ENCODE results near the gene IFNA21. TPM values are rescaled to one million over a fixed set of nuclear protein-coding genes. Genes with fewer than 3 reads are reported as not detected.
A peak's percentile ranks its signal among the peaks of the same experiment; 100 is the strongest.
"Not testable (repeated sequence)": the region's sequence is repeated elsewhere in the genome, so short reads cannot be mapped to it uniquely, and the experiment has no call there.

Gene IFNA21
- total RNA-seq (2014; rRNA removed; shearing (Covaris generic)), result 0.15 TPM in 1 of 2 replicates, not detected in the other

- DNase-seq (ENCODE audit: low spot score), result not testable (repeated sequence)
These were observed at the start of gene IFNA21 for GRCh38 chr9:21166560-21166959. TSS of gene IFNA21 (minus strand) at chr9:21166660. CDS start at chr9:21166612, 48 bp downstream.

GRCh38 chr9:21213411-21214326 lies 47.2 kb upstream of the IFNA21 start:
- not testable (repeated sequence) for DNase-seq (ENCODE audit: low spot score)

- DNase-seq (ENCODE audit: low spot score), result not testable (repeated sequence)
These were observed 45.7 kb upstream of the IFNA21 start for GRCh38 chr9:21212160-21212559.

DNA sequence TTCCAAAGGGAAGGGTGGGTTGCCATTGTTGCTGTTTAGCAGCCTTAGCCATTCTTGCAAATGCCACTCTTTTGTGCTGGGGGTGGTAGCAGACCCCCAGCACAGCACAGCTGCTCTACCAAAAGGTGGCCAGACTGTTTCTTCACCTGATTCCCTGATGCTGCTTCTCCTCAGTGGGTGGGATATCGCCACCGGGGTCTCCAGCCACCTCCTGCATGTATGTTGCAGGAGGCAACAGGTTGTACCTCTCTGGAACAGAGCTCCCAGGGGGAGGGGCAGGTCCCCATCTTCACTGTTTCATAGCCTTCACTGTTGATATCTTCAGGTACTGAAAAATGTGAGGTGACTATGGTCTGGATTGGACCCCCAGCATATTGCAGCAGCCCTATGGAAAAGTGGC lies 44.3 kb upstream of the IFNA21 start:
- DNase-seq (ENCODE audit: low spot score), result not testable (repeated sequence)

- no peak for DNase-seq (ENCODE audit: low spot score)
These were observed 43.9 kb upstream of the IFNA21 start for GRCh38 chr9:21210311-21210710.

- DNase-seq (ENCODE audit: low spot score), result not testable (repeated sequence)
These were observed 40.6 kb upstream of the IFNA21 start, which contains the start of gene IFNA10 for GRCh38 chr9:21207043-21207442. TSS of gene IFNA10 (minus strand) at chr9:21207143. CDS start at chr9:21207097, 46 bp downstream.

- DNase-seq (ENCODE audit: low spot score), result no peak
These were observed 38.7 kb upstream of the IFNA21 start for GRCh38 chr9:21205204-21205603.

DNA sequence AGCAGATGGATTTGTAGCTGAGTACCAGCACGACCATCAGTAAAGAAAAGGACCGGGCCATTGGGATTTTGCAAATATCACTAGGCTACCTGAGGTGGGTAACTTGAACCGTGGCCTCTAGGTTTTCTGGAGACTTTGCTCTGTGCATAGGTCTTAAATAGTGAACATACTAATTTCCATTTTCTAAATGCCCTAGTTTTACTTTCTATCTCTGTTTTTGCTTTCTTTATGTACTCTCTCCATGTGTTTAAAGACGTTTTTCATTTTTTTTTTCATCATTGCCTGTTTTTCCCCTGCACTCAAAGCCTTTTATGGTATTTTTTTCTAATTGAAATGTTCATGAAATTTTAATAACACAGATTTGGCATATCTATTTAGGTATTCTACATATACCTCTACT lies 35.6 kb upstream of the IFNA21 start, which contains the start of gene IFNA7:
Gene IFNA7 (minus strand): TSS at position 101 of the 400 bp plus-strand sequence. CDS start 40 bp downstream, at position 61.
- not testable (repeated sequence) for DNase-seq (ENCODE audit: low spot score)

DNA sequence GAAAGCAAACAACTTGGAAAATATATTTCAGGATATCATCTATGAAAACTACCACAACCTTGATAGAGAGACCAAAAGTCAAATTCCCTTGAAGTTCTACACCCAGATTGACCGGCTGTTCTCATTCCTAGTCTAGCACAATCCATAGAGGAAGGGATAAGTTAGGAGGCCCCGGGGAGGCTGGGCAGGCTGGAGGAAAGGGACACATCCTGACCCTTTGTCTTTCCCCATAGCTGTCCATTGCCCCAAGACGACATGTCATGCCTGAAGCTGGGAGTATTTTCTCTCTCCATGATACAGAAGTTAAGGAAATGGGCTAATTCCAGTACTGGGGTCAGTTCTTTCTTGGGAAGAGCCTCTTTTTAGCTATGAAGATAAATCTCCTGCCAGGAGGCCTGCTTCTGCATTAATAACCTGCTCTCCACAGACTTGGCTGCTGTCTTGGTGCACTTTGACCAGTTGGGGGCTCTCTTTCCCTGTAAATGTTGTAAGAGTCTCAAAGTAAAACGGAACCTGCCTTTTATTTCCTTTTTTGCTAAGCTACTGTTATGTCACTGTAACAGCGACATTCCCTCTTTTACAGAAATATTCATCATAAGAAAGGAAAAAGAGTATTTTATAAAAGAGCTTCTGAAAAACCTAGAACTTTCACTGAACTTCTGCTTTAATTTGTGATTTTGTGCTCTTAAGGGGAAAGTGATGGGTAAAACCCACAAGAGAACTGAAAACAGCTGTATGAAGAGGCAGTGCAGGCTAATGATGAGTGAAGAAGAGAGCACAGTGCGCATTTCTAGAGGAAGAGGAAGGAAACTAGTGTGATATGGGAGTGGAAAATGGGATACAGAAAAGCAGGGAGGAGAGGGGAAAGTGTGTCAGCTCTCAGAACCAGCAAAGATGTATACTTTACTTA lies 28.7 kb upstream of the IFNA21 start:
- DNase-seq (ENCODE audit: low spot score), result not testable (repeated sequence)

DNA sequence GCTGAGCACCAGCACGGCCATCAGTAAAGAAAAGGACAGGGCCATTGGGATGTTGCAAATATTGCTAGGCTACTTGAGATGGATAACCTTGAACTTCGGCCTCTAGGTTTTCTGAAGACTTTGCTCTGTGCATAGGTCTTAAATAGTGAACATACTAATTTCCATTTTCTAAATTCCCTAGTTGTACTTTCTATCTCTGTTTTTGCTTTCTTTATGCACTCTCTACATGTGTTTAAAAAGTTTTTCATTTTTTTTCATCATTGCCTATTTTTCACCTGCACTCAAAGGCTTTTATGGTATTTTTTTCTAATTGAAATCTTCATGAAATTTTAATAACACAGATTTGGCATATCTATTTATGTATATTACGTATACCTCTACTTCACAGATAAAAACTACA lies 21.0 kb upstream of the IFNA21 start, which contains the start of gene IFNA4:
Gene IFNA4 (minus strand): TSS at position 101 of the 400 bp plus-strand sequence. CDS start 56 bp downstream, at position 45.
- DNase-seq (ENCODE audit: low spot score), result not testable (repeated sequence)

DNA sequence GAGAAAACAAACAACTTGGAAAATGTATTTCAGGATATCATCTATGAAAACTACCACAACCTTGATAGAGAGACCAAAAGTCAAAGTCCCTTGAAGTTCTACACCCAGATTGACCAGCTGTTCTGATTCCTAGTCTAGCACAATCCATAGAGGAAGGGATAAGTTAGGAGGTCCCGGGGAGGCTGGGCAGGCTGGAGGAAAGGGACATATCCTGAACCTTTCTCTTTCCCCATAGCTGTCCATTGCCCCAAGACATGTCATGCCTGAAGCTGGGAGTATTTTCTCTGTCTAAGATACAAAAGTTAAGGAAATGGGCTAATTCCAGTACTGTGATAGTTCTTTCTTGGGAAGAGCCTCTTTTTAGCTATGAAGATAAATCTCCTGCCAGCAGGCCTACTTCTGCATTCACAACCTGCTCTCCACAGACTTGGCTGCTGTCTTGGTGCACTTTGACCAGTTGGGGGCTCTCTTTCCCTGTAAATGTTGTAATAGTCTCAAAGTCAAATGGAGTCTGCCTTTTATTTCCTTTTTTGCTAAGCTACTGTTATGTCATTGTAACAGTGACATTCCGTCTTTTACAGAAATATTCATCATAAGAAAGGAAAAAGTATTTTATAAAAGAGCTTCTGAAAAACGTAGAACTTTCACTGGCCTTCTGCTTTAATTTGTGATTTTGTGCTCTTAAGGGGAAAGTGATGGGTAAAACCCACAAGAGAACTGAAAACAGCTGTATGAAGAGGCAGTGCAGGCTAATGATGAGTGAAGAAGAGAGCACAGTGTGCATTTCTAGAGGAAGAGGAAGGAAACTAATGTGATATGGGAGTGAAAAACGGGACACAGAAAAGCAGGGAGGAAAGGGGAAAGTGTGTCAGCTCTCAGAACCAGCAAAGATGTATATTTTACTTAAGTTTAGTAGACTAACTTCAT lies 16.6 kb upstream of the IFNA21 start:
- DNase-seq (ENCODE audit: low spot score), result not testable (repeated sequence)

- no peak for DNase-seq (ENCODE audit: low spot score)
These were observed 8.2 kb upstream of the IFNA21 start for GRCh38 chr9:21174671-21175070.

- no peak for DNase-seq (ENCODE audit: low spot score)
These were observed 5.7 kb upstream of the IFNA21 start for GRCh38 chr9:21172156-21172555.

GRCh38 chr9:21171351-21171750 lies 4.9 kb upstream of the IFNA21 start:
- no peak for DNase-seq (ENCODE audit: low spot score)

DNA sequence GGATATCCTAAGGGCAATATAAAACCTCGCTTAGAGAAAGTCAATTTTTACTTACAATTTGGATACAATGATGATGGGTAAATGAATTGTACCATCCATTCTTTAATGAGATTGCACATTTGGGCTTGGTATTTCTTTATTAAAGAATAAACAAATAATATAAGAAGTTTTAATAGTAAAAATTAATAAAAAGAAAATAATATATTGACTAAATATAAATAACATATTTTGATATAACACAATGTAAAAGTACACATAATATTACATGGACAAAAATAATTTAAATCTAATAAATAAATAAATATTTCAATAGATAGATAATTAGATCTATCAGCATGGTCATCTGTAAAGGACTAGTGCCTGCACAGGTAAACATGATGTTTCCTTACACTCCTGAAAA lies 944 bp downstream of the IFNA21 start:
- DNase-seq (ENCODE audit: low spot score), result no peak

- peak; percentile 11 for DNase-seq (ENCODE audit: low spot score)
These were observed 6.3 kb downstream of the IFNA21 start for GRCh38 chr9:21160178-21160577.

GRCh38 chr9:21155501-21155900 lies 11.0 kb downstream of the IFNA21 start:
- peak; percentile 2 for DNase-seq (ENCODE audit: low spot score)

DNA sequence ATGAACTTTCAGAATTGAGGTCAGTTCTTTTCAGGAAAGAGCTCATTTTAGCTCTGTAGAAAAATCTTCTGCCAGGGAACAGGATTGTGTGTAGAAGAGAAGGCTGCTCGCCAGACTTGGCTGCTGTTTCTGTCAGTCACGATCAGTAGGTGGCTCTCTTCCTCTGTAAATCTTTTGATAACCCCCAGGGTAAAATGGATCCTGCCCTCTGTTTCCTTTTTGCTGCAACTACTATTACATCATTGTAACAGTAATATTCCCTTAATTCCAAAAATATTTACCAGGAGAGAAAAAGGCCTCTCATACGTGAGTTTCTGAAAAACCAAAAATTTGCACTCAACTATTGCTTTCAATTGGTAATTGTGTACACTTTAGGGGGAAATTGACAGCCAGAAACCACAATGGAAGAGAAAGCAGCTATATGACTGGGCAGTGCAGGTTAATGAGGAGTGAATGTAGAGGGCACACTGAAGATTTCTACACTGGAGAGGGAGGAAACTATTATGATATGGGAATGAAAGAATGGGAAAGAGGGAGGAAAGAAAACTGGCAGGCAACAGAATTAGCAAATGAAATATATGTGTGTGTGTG lies 12.3 kb downstream of the IFNA21 start:
- DNase-seq (ENCODE audit: low spot score), result no peak

- DNase-seq (ENCODE audit: low spot score), result no peak
These were observed 13.0 kb downstream of the IFNA21 start for GRCh38 chr9:21153336-21154017.

DNA sequence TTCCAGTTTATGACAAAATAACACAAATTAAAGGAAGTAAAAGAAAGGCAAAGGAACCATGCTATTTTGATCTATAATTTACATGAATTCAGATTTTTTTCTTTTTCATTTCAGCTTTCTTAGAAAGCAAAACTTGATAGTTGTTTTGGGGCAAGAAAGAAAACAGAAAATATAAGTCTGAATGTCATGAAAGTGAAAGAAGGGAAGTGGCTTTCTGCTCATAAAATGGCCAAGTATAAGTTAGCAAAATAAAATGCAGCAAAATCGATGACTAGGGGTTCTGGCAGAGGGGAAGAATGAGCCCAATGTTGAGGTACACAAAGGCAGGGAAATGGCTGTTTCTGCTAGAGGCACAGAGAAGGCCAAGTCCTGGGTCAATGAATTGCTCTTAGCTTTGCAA lies 21.9 kb downstream of the IFNA21 start:
- no peak for DNase-seq (ENCODE audit: low spot score)

All from H4 (cell line).